ENCODE data around the gene PTGER2. TPM values are rescaled to one million over a fixed set of nuclear protein-coding genes. Genes with fewer than 3 reads are reported as not detected.

PTGER2 gene
- polyA plus RNA-seq, 1 donor from 2014 or later, result not detected

- Histone ChIP-seq H3K9ac (ENCODE audit: low read length) (no peak overlapping the region), H3K4me2 (ENCODE audit: low read length) (no peak overlapping the region), H4K20me1 (ENCODE audit: insufficient read depth) (no peaks in the 10 kb centered on the region)
Observed at GRCh38 chr14:52350445-52350844, 36.3 kb downstream of the PTGER2 start.

More at GRCh38 chr14:52350445-52350844, 36.3 kb downstream of the PTGER2 start:
- H3K27me3 ChIP-seq (ENCODE audit: insufficient read depth, low read depth, low read length), result no peaks in the 10 kb centered on the region
- no peaks in the 10 kb centered on the region for H3F3A ChIP-seq (ENCODE audit: insufficient read depth, low read length, poor library complexity, severe bottlenecking)
- H3K4me3 ChIP-seq (ENCODE audit: low read length), result no peak overlapping the region
- H3K9me2 ChIP-seq (ENCODE audit: insufficient read depth, low read length), result no peaks in the 10 kb centered on the region
- H3K27ac ChIP-seq (ENCODE audit: low read length), result no peak overlapping the region
- H3K36me3 ChIP-seq (ENCODE audit: insufficient read depth, low read length), result no peaks in the 10 kb centered on the region
- H3K79me2 ChIP-seq (replicated peaks; ENCODE audit: insufficient read depth, low read length), result no peaks in the 10 kb centered on the region
- H2AFZ ChIP-seq (ENCODE audit: low read depth, low read length), result no peak overlapping the region
- no peaks in the 10 kb centered on the region for H3K9me3 ChIP-seq (ENCODE audit: low read length)
- TF ChIP-seq SMC3 (conservative IDR thresholded peaks at IDR 0.05; ENCODE audit: poor library complexity) (no peak), REST (IDR thresholded peaks at IDR 0.05; ENCODE audit: borderline replicate concordance) (no peak), RAD21 (conservative IDR thresholded peaks at IDR 0.05) (no peak), EZH2 (IDR thresholded peaks at IDR 0.05; ENCODE audit: borderline replicate concordance, insufficient read depth, low read length, poor library complexity, severe bottlenecking) (no peak), CTCF (IDR thresholded peaks at IDR 0.05; ENCODE audit: poor library complexity, severe bottlenecking) (no peak), TAF1 (IDR thresholded peaks at IDR 0.05; ENCODE audit: low read depth) (no peak), POLR2AphosphoS5 (IDR thresholded peaks at IDR 0.05) (no peak), EP300 (conservative IDR thresholded peaks at IDR 0.05; ENCODE audit: poor library complexity, severe bottlenecking) (no peak), MXI1 (conservative IDR thresholded peaks at IDR 0.05; ENCODE audit: poor library complexity, severe bottlenecking) (no peak)

Data from neural cell (in vitro differentiated cells).